ENCODE data around the gene ZNF215.
"Not testable (repeated sequence)": the region's sequence is repeated elsewhere in the genome, so short reads cannot be mapped to it uniquely, and the experiment has no call there.

ZNF215 gene

DNA sequence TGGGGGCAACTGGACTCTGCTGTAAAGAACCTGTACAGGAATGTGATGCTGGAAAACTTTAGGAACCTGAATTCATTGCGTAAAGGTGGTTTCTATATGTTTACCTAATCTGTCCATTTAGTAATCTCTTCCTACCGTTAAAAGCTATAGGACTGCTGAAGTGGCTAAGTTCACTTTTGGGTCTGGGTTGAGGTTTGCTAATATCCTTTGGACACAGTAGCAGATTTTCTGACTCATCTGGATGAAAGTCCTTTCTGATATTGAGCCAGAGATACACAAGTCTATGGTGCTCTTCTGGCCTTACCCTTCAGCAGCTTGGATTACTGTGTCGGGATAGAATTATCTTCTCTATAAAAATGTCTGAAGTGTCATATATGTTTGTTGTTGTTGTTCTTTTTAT is 16.9 kb downstream of the ZNF215 start:
- no peak for DNase-seq

DNA sequence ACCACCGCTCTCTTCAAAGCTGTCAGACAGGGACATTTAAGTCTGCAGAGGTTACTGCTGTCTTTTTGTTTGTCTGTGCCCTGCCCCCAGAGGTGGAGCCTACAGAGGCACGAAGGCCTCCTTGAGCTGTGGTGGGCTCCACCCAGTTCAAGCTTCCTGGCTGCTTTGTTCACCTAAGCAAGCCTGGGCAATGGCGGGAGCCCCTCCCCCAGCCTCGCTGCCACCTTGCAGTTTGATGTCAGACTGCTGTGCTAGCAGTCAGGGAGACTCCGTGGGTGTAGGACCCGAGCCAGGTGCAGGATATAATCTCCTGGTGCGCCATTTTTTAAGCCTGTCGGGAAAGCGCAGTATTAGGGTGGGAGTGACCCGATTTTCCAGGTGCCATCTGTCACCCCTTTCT is 28.0 kb downstream of the ZNF215 start:
- not testable (repeated sequence) for DNase-seq

DNA sequence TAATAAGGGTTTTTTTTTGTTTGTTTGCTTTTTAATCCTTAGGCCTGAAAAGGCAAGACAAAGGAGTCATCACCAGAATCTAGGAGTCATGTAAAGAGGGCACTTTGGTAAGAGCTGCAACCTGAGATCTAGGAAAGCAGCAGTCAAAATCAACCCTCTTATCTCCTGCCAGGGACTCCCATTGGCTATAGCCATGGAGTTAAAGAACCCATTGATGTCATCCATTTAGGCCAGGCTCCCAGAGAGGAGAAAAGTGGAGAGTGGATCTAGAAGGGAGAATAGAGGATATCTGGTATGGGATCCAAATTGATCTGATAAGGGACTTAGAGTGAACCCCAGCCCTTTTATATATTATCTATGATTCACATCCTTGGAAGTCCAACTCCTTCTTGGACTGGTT is 35.9 kb downstream of the ZNF215 start:
- DNase-seq = no peak

DNA sequence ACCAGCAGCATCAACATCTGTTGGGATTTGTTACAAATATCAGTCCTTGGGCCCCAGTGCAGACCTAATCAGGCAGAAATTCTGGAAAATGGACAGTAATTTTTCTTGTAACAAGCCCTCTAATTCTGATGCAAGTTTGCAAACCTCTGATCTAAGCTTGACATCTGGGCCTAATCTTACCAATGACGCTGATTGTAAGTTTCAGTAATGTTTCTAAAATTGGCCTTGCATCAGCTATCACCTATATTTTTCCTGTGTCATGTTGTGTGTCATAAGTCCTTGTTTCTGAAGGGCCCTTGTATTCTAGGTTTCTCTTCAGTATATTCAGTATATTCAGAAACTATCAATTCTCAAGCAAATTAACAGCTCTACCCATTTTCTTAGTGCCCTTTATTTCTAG is 36.4 kb downstream of the ZNF215 start:
- no peak for DNase-seq

DNA sequence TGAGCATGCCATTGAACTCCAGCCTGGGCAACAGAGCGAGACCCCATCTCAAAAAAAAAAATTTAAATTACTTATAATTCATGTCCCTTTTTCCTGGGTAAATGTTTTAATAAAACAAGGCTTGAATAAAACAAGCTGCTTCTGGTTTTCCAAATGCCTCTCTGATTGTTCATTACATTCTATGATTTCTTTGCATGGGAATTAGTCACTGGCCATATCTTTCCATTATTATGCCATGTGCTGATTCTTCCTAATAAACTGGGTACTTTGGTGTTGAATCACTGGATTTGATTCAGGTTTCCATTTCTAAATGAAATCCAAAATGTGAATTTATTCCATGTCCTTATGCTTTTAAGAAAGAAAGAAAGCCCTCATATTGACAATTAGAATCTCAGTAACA is 42.6 kb downstream of the ZNF215 start:
- DNase-seq = no peak

DNA sequence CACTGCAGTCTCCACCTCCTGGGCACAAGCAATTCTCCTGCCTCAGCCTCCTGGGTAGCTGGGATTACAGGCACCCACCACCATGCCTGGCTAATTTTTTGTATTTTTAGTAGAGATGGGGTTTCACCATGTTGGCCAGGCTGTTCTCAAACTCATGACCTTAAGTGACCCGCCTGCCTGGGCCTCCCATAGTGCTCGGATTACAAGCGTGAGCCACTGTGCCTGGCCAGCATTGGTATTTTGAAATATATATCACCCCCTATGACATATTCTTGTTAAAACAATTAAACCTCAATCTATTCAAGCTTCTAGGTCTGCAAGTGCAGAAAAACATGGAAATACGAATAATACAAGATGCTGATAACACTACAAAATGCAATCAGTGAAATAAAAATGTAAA is 43.6 kb downstream of the ZNF215 start:
- DNase-seq = not testable (repeated sequence)

DNA sequence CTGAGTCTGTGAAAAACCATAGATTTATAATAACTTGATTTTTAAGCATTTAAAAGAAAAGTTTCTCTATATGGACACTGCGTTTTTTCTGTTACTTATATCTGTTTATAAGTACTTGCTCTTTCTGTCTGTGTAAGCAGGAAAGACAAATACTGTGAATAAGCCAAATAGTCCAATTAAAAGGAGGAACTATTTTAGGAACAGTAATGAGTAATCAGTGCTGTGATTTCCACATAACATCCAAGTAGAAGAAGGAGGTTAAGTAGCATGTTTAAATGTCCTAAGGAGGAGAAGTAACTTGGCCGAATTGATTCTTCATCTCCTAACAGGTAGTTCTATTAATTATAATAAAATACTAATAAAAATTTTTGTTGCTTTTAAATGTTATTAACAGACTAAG is 53.1 kb downstream of the ZNF215 start:
- DNase-seq = no peak

DNA sequence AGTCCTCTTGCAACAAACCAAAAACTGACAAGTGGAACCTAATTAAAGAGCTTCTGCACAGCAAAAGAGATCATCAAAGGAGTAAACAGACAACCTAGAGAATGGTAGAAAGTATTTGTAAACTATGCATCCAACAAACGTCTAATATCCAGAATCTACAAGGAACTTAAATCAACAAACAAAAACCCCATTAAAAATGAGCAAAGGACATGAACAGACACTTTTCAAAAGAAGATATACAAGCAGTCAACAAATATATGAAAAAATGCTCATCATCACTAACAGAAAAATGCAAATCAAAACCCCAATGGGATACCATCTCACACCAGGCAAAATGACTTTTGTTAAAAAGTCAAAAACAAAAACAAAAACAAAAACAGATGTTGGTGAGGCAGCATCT is 60.3 kb downstream of the ZNF215 start:
- DNase-seq = no peak

DNA sequence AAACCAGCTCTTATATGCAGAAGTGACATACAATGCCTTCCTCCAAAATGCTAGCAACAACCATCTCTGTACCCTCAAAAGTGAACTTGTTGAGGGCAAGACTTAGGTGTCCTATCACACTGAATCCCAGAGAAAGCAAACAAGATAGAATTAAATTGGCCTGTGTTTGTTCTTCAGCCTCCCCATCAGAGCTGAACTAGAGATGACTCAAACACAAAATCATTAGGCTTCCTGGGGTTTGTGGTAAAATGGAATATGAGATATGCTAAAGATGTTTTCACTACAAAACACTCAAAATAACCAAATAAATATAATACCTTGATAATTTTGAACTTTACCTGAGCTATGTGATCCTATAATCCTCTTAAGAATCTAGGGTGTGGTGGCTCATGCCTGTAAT is 62.3 kb downstream of the ZNF215 start:
- no peak for DNase-seq

DNA sequence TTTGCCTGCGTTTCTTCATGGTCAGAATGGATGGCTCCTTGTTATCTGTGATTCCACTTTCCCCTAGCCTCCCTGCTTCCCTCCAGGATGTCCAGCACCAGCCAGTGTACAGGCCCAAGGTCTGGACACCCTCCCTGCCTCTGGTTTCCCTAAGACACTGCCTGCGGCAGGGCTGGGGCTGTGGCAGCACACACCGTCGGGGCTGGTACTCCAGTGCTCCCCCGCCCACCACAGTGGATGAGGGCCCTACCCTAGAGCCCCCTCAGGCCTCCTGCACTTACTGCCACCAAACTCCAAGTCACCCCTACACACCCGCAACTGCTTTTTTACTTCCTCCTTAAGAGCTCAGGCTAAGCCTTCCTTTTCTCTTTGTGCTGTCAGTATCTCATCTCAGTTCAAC is 65.0 kb downstream of the ZNF215 start:
- no peak for DNase-seq

DNA sequence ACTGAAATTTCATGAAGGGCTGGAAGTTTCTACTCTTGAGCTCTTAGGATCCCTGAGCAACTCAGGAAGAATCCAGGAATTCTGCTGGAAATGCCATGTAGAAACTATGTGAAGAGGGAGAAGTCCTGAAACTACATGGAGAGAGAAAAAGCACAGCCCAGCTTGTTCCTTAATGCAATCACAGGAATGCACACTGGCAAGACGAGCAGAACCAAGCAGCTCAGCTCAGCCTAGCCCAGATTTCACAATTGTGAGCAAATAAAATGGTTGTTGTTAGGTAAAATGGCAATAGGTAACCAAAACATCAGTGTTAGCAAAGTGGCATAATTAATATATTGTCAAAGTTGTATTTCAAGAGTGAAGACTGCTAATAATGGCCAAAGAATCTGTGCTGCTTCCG is 65.8 kb downstream of the ZNF215 start:
- no peak for DNase-seq

DNA sequence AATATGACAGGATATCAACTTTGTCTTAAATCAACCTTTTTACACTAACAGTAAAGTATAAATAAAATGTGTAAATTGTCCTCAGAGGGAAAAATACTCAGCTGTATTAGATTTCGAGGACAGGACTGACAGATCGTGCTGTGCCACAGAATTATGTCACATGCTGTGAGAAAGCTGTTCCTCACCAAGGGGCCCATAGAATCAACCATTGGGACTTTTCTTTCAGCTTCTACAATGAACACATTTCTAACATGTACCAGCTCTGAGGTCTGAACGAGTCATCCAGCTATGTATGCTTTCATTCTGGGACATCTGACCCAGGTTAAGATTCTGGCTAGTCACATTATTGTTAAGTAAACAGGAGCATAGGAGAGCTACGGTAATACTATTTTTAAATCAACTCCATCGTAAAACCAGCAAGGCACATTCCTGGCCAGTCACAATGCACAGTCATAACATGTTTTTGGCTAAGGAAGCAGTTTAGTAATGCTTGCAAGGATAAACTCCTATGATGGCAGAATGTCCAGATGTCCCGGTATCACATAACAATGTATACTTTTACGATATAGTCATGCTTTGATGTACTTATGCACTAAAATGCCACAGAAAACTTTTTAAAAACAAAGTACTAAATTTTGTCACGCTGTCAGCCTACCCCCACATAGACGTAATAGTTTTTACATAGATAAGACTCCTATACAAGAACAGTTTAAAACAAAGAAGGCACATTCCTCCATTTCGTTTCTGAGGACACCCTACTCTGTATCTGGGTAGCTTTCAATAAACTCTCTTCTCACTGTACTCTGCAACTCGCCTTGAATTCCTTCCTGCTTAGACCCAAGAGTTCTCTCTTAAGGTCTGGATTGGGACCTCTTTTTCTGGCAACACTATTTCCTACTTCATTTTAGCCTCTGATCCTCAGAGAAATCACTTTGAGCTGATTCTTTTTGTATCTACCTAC is 66.5 kb downstream of the ZNF215 start:
- no peak for DNase-seq

DNA sequence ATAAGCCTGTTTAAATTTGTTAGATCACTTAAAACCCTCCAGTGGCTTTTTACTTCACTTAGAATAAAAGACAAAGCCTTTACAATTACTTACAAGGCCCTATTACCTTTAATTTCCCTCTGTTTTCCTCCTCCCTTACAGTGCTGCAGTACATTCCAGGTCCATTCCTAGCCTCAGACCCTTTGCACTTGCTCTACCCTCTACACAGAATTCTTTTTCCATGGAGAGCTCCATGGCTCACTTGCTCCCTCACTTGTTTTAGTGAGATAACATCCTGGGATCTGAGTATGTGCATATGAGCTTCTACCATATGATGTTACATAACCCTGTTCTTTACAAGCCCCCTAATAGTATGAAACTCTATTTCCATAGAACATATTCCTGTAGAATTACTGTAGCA is 69.5 kb downstream of the ZNF215 start:
- DNase-seq = no peak

DNA sequence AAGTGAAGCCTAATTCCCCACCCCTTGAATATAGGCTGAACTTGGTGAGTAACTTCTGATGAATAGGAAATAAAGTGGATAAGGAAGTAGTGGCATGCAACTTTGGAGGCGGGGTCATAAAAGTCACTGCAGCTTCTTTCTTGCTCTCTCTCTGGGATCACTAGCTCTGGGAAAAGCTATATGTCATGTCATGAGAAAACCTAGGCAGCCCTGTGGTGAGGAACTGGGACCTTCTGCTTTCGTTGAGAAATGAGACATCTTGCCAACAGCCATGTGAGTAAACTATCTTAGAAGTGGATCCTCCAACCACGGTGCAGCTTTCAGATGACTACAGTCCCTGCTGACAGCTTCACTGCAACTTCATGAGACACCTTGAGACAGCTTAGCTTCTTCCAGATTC is 78.3 kb downstream of the ZNF215 start:
- no peak for DNase-seq
